Bone marrow (tissue), 2 donors: ENCODE data around the gene GARIN3.
A peak's percentile ranks its signal among the peaks of the same experiment; 100 is the strongest.
"Not testable (repeated sequence)": the region's sequence is repeated elsewhere in the genome, so short reads cannot be mapped to it uniquely, and the experiment has no call there.

Experiments used
- DNase-seq, 2 donors: peaks; one replicate each; lab custom pipeline; 2025; lab: John Stamatoyannopoulos, UW

Gene GARIN3

GRCh38 chr5:157185122-157185521 is 19.1 kb upstream of the GARIN3 start:
- not testable (repeated sequence) for DNase-seq

- DNase-seq, result no peak
These were observed 18.1 kb upstream of the GARIN3 start for GRCh38 chr5:157184117-157184670.

DNA sequence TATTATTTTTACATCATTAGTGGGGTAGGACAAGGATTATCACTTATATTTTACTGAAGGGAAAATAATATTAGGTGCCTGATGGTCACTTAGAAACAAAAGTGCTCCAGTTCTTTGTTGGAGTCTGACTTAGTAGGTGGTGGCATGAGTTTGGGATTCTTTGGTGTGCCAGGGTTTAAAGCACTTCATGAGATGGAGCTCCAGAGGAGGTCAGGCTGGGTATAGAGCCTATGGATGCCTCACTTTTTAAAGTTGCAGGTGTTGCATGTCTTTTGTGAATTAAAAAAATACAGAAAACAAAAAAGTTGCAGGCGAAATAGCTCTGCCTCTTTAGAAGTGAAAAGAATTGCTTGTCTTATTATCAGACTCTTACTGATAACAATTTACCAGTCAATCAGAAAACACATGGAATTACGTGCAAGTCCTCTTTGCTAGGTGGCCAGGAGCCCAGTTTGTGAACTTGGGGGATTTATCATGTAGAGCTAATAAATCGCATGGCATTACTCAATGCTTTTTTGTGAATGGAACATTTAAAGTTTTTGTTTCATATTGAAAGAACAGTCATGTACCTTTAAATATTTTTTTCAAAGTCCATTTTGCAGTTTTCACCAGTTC is 16.2 kb upstream of the GARIN3 start:
- DNase-seq, result no peak

DNA sequence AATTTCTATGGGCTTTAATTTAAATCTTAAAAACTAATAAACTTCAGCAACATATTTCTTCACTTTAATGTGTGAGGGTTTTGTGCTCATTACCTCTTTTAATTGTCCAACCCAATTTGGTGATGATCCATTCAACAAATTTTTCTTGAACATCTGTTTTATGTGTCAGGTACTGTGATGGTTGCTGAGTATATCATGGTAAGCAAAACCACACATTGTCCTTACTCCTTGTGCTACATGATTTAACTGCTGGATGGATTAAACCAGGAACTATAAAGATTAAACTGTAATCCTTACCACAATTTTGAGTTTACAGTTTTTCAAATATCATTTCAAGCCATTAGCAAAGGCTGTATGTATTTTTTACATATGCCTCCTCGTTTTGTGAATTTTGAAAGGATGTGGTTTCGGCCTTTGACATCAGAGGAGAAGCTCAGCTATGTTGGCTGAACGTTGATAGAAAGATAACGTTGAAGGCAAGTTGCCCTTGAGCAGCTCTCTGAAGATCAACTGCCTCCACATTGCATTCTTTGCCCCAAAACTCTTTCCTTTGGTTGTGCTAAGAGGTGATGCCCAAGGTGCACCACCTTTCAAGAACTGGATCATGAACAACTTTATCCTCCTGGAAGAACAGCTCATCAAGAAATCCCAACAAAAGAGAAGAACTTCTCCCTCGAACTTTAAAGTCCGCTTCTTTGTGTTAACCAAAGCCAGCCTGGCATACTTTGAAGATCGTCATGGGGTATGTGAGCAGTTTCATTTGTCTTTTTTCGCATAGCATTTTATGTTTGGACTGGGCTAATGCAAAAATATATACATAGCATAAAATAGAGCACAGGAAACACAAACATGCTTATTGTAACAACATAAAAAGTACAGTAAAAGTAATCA is 14.6 kb upstream of the GARIN3 start, which contains the start of gene ITK:
Gene ITK, plus strand, starts transcription at position 467 of the 891 bp plus-strand sequence. Its CDS starts 138 bp downstream, at position 605.
- DNase-seq, result no peak

DNA sequence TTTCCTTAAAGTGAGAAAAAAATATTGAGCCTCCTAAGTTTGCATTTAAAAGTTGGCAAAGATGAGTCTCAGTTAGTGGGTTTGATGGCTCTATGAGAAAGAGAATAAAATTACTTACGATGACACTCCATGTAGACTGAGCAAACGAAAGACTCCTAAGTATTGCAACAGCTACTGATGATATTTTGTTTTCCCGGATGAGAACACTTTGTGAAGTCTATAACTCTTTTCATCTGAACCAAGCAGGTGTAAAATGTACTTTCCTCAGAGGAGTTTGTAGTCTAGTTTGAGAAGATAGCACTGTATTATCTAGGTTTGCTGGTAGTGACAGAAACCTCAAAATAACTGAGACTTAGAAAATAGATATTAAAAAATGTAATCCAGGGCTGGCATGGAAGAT is 12.9 kb upstream of the GARIN3 start:
- DNase-seq, result no peak

DNA sequence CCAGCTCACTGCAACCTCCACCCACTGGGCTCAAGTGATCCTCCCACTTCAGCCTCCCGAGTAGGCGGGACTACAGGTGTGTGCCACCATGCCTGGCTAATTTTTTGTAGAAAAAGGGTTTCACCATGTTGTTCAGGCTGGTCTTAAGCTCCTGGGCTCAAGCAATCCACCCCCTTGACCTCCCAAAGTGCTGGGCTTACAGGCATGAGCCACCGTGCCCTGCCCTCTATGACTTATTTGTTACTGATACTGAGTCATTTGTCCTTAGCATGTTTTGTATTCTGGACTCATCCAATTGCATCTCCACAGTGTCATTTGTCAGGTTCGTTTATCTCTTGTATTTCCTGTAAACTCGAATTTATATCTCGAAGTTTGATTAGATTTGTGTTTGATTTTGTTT is 11.9 kb upstream of the GARIN3 start:
- DNase-seq, result no peak

DNA sequence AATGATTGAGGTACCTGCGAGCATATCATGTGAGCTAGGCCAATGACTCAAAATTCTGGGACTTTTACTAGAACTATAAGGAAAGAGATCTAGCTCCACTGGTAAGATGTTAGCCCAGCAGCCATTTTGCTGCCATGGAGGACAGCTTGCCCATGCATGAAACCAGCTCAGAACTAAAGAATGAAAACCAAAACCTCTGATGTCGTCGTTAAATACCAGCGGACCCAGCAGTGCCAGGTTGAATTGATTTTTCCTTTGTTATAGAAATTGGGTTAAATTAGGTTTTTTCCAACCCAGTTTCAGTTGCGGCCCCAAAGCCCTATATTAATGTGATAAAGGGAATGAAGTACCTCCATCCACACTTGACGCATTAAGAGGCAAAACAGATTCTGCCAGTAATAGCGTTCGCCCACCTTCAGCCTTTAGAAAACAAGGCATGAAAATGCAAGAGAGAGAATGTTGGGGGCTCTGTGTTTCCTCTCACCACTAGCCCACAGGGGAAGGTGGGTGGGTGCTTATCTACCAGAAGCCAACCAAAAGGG is 9.1 kb upstream of the GARIN3 start:
- DNase-seq, result no peak

DNA sequence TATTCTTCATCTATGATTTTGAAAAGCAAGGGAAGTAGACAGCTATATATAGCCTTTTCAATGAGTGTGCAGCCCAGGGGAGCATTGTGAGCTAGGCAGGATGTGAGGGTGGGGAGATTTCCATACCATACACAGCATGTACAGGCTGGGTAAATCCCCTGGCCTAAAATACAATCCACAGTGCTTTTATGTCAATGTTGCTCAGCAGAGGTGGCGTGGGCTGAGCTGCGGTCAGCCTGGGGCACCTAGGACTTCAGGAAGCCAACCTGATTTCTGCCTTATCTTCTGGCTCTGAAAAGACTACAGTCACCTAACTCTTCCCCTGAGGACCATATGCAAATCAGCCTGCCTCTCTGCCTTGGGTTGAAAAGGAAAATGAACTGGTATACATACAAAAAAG is 6.3 kb upstream of the GARIN3 start:
- DNase-seq, result no peak

GRCh38 chr5:157168286-157168685 is 2.2 kb upstream of the GARIN3 start:
- DNase-seq, result no peak

DNA sequence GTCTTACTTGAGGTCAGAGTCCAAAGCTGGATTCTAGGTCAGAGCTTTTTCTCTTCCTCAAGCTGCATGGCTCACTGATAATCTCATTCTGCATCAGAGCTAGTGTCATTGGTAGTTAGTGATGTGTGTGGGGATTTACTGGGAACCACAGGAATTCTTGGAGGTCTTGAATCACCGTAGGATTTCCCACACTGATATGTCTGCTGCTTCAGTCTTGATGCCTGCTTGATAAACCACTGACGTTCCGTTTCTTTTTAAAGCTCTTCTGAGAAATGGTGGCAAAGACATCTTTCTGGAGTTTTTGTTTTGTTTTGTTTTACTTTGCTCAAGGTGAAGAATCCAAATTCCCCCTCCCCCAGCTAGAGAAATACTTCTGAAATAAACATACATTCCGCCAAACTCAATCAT is 1.2 kb upstream of the GARIN3 start:
- DNase-seq, result no peak

GRCh38 chr5:157165668-157166067 is 396 bp downstream of the GARIN3 start:
- no peak for DNase-seq

- no peak for DNase-seq
These were observed 803 bp downstream of the GARIN3 start for GRCh38 chr5:157165261-157165660.

- DNase-seq, result no peak
These were observed 1.5 kb downstream of the GARIN3 start for GRCh38 chr5:157164521-157164920.

DNA sequence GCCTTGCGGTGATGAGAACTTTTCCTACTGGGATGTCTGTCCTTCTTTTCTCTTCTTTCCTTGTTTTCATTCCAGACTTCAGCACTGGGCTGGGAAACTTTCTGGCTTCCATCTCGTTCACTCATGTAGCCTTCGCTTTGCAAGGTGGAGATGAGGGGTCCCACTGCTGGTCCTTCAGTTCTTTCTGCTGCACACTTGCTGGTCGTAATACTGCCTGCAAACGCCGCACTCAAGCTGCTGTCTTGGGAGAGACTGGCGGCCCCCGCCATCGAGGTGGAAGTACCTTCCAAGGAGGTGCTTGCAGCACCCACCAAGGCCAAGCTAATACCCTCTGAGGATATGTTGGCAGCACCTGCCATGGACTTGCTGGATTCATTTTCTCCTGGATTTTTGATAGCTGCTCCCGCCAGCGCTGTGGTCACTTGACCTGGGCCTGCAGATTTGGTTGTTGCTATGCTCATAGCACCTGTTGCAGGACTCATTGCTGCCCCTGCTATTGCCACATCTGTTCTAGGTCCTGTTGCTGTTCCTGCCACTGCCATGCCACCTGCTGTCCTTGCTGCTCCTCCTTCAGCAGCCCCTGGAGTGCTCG is 3.0 kb downstream of the GARIN3 start:
- no peak for DNase-seq

- no peak for DNase-seq
These were observed 4.1 kb downstream of the GARIN3 start for GRCh38 chr5:157161996-157162395.

DNA sequence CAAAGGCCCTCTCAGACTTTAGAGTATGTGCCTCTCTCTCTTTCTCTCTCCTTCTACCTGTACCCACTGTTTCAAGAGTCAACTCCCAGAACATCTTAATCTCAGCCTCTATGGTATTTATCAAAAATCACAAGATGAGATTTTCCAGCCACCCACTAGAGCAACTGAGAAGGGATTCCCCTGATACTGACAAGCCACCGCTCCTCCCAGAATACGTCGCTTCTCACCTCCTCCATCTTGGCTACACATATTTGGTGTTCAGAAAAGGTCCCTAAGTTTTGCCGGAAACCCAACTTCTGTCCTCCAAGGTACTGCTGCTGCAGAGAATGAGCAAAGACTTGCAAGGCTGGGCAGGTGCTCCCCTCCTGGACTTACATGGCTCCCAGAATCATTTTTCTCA is 6.1 kb downstream of the GARIN3 start:
- no peak for DNase-seq

- DNase-seq, result no peak
These were observed 6.8 kb downstream of the GARIN3 start for GRCh38 chr5:157159209-157159751.

DNA sequence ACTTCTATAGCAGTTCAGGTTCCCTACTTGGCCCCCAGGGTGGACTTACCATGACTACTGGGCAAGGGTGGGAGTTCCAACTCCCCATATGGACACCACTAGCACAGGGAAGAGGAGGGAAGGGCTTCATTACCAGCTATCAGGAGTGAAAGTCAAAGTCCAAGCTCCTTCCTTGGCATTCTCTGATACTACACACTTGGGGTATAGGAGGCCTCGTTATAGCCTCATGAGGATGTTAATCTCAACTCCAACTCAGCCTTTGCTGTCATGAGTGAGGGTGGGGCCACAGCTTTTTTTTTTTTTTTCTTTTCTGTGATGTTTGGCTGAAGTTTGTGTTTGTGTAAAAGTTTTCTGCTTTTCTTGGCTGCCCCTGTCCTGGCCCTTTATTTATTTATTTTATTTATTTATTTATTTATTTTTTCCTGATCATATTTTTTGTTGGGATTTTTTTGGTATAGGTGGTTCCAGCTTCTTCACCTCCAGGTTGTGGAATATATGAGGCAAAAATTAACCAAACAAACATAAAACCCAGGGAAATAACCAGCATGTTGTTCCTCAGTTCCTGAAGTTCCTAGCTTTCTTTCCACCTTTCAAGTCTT is 8.7 kb downstream of the GARIN3 start:
- DNase-seq, result no peak

- no peak for DNase-seq
These were observed 10.8 kb downstream of the GARIN3 start for GRCh38 chr5:157155297-157155696.

- no peak for DNase-seq
These were observed 15.1 kb downstream of the GARIN3 start for GRCh38 chr5:157150995-157151394.

DNA sequence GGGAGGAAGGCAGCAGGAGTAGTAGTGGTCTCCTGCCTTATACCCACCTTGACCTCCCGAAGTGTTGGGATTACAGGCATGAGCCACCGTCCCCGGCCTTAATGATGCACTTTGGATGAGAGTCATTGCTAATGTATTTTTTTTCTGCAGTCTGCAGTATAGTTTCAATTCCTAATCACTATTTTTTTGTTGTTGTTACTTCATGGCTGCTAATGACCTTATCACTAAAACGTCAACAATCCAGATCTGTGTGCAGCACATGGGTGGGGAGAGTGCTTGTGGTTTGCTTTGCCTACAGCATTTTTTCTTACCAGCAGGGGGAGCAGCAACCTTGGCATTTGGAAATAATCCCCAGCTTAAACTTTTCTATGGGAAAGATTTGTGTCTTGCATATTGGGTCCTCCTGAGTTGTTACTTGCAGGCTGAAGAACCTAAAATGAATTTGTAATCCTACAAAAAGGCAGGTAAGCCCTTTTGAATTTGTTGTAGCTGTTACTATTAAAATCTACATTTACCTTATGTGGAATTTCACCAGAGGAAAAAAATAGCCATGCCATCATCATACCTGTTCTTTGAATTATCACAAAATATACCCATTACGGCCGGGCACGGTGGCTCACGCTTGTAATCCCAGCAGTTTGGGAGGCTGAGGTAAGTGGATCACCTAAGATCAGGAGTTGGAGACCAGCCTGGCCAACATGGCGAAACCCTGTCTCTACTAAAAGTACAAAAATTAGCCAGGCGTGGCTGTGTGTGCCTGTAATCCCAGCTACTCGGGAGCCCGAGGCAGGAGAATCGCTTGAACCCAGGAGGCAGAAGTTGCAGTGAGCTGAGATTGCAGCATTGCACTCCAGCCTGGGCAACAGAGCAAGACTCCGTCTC is 17.1 kb downstream of the GARIN3 start:
- peak in 1 of 2 donors; percentile 52 for DNase-seq
